CD4-positive, alpha-beta T cell treated with Interleukin-15 for 1 hour (primary cell): ENCODE data around the gene NFKBIL1.

Experiments
- DNase-seq: peaks from one replicate; pipeline ENCODE4 v3.0.0-alpha.2; 2020

The NFKBIL1 gene

GRCh38 chr6:31567531-31568370 is 20.3 kb downstream of the NFKBIL1 start:
- DNase-seq, result peak; percentile 53

GRCh38 chr6:31568537-31568961 is 21.1 kb downstream of the NFKBIL1 start:
- peak; percentile 82 for DNase-seq

GRCh38 chr6:31569861-31570536 is 22.6 kb downstream of the NFKBIL1 start:
- DNase-seq, result no peak

- DNase-seq, result peak; percentile 85
These were observed 24.9 kb downstream of the NFKBIL1 start, which contains the start of gene LTA for GRCh38 chr6:31572041-31572911. Gene LTA, plus strand, starts transcription at chr6:31572289. Its CDS starts 454 bp downstream, at chr6:31572743.

GRCh38 chr6:31573239-31574105 is 26.1 kb downstream of the NFKBIL1 start:
- DNase-seq, result no peak

- no peak for DNase-seq
These were observed 27.0 kb downstream of the NFKBIL1 start for GRCh38 chr6:31574106-31575061.

GRCh38 chr6:31575335-31575901 is 28.0 kb downstream of the NFKBIL1 start, which contains the start of gene TNF:
Gene TNF, plus strand, starts transcription at chr6:31575565. Its CDS starts 177 bp downstream, at chr6:31575742.
- DNase-seq, result peak; percentile 91

- DNase-seq, result no peak
These were observed 28.7 kb downstream of the NFKBIL1 start for GRCh38 chr6:31575952-31576685.

GRCh38 chr6:31576897-31577578 is 29.6 kb downstream of the NFKBIL1 start:
- peak; percentile 58 for DNase-seq

- no peak for DNase-seq
These were observed 30.2 kb downstream of the NFKBIL1 start for GRCh38 chr6:31577579-31577966.

- DNase-seq, result no peak
These were observed 31.0 kb downstream of the NFKBIL1 start for GRCh38 chr6:31578184-31579118.

GRCh38 chr6:31579119-31579505 is 31.7 kb downstream of the NFKBIL1 start:
- no peak for DNase-seq

GRCh38 chr6:31579546-31580437 is 32.4 kb downstream of the NFKBIL1 start:
- DNase-seq, result no peak

- DNase-seq, result no peak
These were observed 33.0 kb downstream of the NFKBIL1 start for GRCh38 chr6:31580438-31580740.

GRCh38 chr6:31580807-31581433 is 33.5 kb downstream of the NFKBIL1 start:
- DNase-seq, result peak; percentile 88

GRCh38 chr6:31581434-31582229 is 34.2 kb downstream of the NFKBIL1 start:
- no peak for DNase-seq
